Trophoblast cell (in vitro differentiated cells and primary cell): ENCODE results near the gene HGFAC.

Source experiments
- DNase-seq, 2 donors: peaks; one replicate each; pipeline ENCODE4 v3.0.0-alpha.2; 2016
- H2AFZ ChIP-seq: 2 replicates; pipeline ENCODE4 v1.6.1; 2013; ENCODE audit warnings: low read length, moderate library complexity, mild to moderate bottlenecking; ENCODE audit not compliant: insufficient read depth, poor library complexity
- H2AK5ac ChIP-seq: 2 replicates; pipeline ENCODE4 v1.6.1; 2013; ENCODE audit warnings: mild to moderate bottlenecking, low read length
- H2BK120ac ChIP-seq: 2 replicates; pipeline ENCODE4 v1.6.1; 2013; ENCODE audit warnings: low read length, mild to moderate bottlenecking, moderate library complexity; ENCODE audit not compliant: insufficient read depth, poor library complexity
- H2BK12ac ChIP-seq: 2 replicates; pipeline ENCODE4 v1.6.1; 2013; ENCODE audit warnings: mild to moderate bottlenecking, low read length, moderate library complexity
- H2BK5ac ChIP-seq: 2 replicates; pipeline ENCODE4 v1.6.1; 2013; ENCODE audit warnings: low read length, low read depth, moderate library complexity, mild to moderate bottlenecking; ENCODE audit not compliant: poor library complexity
- H3K14ac ChIP-seq: 2 replicates; pipeline ENCODE4 v1.6.1; 2013; ENCODE audit warnings: mild to moderate bottlenecking, low read length
- H3K18ac ChIP-seq: 2 replicates; pipeline ENCODE4 v1.6.1; 2013; ENCODE audit warnings: mild to moderate bottlenecking, low read length
- H3K23ac ChIP-seq: 2 replicates; pipeline ENCODE4 v1.6.1; 2013; ENCODE audit warnings: low read length
- H3K27ac ChIP-seq: 2 replicates; pipeline ENCODE4 v1.5.1; 2013; ENCODE audit warnings: low read depth, mild to moderate bottlenecking, inconsistent platforms, low read length, moderate library complexity
- H3K27me3 ChIP-seq: 2 replicates; pipeline ENCODE4 v1.6.1; 2013; ENCODE audit warnings: inconsistent platforms, mild to moderate bottlenecking, low read length, moderate library complexity; ENCODE audit not compliant: insufficient read depth
- H3K36me3 ChIP-seq, 2 experiments: 1 replicate in 1 of 2; 2 replicates in 1 of 2; pipeline ENCODE4 v1.6.1; 2013; ENCODE audit warnings: low read length in 2 of 2, mild to moderate bottlenecking in 2 of 2, moderate library complexity in 1 of 2; ENCODE audit not compliant: insufficient read depth in 2 of 2, control insufficient read depth in 1 of 2
- H3K4ac ChIP-seq: 2 replicates; pipeline ENCODE4 v1.6.1; 2013; ENCODE audit warnings: low read depth, mild to moderate bottlenecking, low read length, moderate library complexity
- H3K4me1 ChIP-seq, 2 experiments: 1 replicate in 1 of 2; 2 replicates in 1 of 2; pipeline ENCODE4 v1.6.1; 2013; ENCODE audit warnings: low read length in 2 of 2, mild to moderate bottlenecking in 2 of 2, moderate library complexity in 1 of 2; ENCODE audit not compliant: insufficient read depth in 2 of 2, control insufficient read depth in 1 of 2
- H3K4me2 ChIP-seq: 2 replicates; pipeline ENCODE4 v1.6.1; 2013; ENCODE audit warnings: inconsistent platforms, mild to moderate bottlenecking, low read length, moderate library complexity
- H3K4me3 ChIP-seq: 2 replicates; pipeline ENCODE4 v1.5.1; 2013; ENCODE audit warnings: mild to moderate bottlenecking, low read depth, low read length, inconsistent platforms
- H3K79me1 ChIP-seq: one replicate; pipeline ENCODE4 v1.6.1; 2013; ENCODE audit warnings: low read length
- H3K79me2 ChIP-seq: 2 replicates; pipeline ENCODE4 v1.6.1; 2013; ENCODE audit warnings: low read length, mild to moderate bottlenecking; ENCODE audit not compliant: control insufficient read depth, insufficient read depth, poor library complexity
- H3K9ac ChIP-seq: 2 replicates; pipeline ENCODE4 v1.6.1; 2013; ENCODE audit warnings: mild to moderate bottlenecking, low read length
- H3K9me3 ChIP-seq: 2 replicates; pipeline ENCODE4 v1.6.1; 2013; ENCODE audit warnings: low read depth, mild to moderate bottlenecking, control low read depth, inconsistent platforms, low read length; ENCODE audit not compliant: insufficient read depth
- H4K12ac ChIP-seq: 2 replicates; pipeline ENCODE4 v1.6.1; 2013; ENCODE audit warnings: low read depth, mild to moderate bottlenecking, low read length, moderate library complexity
- H4K8ac ChIP-seq: 2 replicates; pipeline ENCODE4 v1.6.1; 2013; ENCODE audit warnings: low read depth, mild to moderate bottlenecking, low read length, moderate library complexity
- H4K91ac ChIP-seq: one replicate; pipeline ENCODE4 v1.6.1; 2013; ENCODE audit warnings: low read depth, mild to moderate bottlenecking, low read length, moderate library complexity
- WGBS: extraction: QIAGEN DNeasy Blood & Tissue Kit; methylation state at CpG from one replicate; pipeline ENCODE4 v1.1.7; 2013; ENCODE audit warnings: missing lambda C conversion rate; ENCODE audit not compliant: insufficient read length, insufficient coverage; ENCODE audit errors: extremely low coverage; 5-methylcytosine and 5-hydroxymethylcytosine counted together

HGFAC gene

DNA sequence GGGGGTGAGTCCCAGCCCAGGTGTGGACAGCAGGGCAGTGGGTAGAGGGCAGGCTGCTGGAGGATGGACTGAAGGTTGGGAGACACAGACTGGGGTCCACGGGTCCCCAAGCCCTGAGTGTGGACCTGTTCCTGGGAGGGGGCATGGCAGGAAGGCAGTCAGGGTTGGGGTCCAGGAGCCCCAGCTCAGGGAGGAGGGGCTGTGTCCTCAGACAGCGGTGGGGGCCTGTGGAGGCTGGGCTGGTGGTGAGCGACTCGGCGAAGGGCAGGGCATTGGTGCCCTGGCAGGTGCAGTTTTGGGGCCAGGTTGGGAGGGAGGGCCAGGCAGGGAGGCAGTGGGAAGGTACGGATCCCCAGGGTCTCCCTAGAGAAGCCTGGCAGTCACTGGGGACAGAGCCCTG, 55.3 kb downstream of the HGFAC start:
- H3K4me3 ChIP-seq: no peak overlapping the region
- no peak overlapping the region for H2AK5ac ChIP-seq
- no peak overlapping the region for H2BK12ac ChIP-seq
- no peak overlapping the region for H4K91ac ChIP-seq
- no peak overlapping the region for H3K23ac ChIP-seq
- no peak overlapping the region for H3K27ac ChIP-seq
- H4K12ac ChIP-seq: no peak overlapping the region
- H3K9ac ChIP-seq: no peak overlapping the region
- no peaks in the 10 kb centered on the region for H3K79me1 ChIP-seq
- no peak overlapping the region for H2AFZ ChIP-seq
- no peaks in the 10 kb centered on the region for H3K79me2 ChIP-seq
- H3K18ac ChIP-seq: no peak overlapping the region
- no peak overlapping the region for H2BK120ac ChIP-seq
- no peak overlapping the region for H2BK5ac ChIP-seq
- H3K36me3 ChIP-seq: peaks cover 5 to 13% of the 10 kb centered on the region in 2 experiments
- H3K14ac ChIP-seq: no peak overlapping the region
- no peak for DNase-seq
- no peak overlapping the region for H4K8ac ChIP-seq
- H3K9me3 ChIP-seq: no peaks in the 10 kb centered on the region
- no CpG with 5 or more reads among the region's 6 CpGs for WGBS
- H3K4ac ChIP-seq: no peak overlapping the region
- no peaks in the 10 kb centered on the region for H3K4me1 ChIP-seq
- H3K27me3 ChIP-seq: no peaks in the 10 kb centered on the region
- no peak overlapping the region for H3K4me2 ChIP-seq

DNA sequence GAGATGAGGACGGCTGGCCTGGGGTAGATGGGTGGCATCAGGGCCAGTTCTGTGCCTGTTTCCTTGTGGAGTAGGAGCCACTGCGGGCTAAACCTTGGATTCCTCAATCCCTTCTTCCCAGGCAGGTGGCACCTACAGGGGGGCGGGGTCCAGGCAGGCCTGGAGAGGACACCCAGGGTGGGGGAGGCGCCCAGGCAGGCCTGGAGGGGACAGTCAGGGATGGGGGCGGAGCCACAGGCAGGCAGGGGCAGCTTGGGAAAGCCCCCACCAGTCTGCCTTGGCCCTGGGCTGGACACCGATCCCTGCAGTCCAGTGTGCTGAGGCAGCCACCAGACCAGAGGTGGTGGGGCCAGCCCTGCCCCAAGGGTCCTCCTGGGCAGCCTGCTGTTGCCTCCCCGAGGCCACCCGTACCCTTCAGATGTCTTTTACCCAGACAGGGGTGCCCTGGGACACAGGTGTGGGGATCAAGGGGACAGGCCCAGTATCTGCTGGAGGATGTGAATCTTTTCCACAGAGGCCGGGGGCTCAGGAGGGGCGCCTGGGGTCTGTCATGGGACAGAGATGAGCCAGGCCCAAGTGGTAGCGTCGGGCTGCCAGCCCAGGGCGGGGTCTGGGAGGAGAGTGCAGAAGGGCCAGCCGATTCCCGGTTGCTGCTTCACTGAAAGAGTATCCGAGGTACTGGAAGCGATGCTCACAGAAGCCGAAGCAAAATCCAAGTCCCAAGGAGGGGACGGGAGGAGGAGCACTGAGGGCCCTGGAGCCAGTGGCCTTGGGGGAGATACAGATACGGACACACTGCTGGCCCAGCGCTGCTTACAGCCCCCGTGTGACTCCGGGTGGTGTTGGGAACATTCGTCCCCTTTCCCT, 56.0 kb downstream of the HGFAC start:
- Histone ChIP-seq H2BK120ac (no peak overlapping the region), H3K27ac (no peak overlapping the region), H2AK5ac (no peak overlapping the region), H3K79me1 (no peaks in the 10 kb centered on the region), H4K91ac (no peak overlapping the region), H3K18ac (no peak overlapping the region), H3K9ac (no peak overlapping the region), H3K4me3 (no peak overlapping the region), H3K14ac (no peak overlapping the region), H3K4me2 (no peak overlapping the region), H3K79me2 (no peaks in the 10 kb centered on the region), H2BK12ac (no peak overlapping the region), H3K4me1 (no peaks in the 10 kb centered on the region), H3K4ac (no peak overlapping the region), H2AFZ (no peak overlapping the region), H3K23ac (no peak overlapping the region), H3K36me3 (peaks cover 9 to 19% of the 10 kb centered on the region in 2 experiments), H3K27me3 (no peaks in the 10 kb centered on the region), H4K8ac (no peak overlapping the region), H2BK5ac (no peak overlapping the region), H3K9me3 (no peaks in the 10 kb centered on the region), H4K12ac (no peak overlapping the region)
- peak in 1 of 2 donors; percentile 18 for DNase-seq
- WGBS: no CpG with 5 or more reads among the region's 24 CpGs

DNA sequence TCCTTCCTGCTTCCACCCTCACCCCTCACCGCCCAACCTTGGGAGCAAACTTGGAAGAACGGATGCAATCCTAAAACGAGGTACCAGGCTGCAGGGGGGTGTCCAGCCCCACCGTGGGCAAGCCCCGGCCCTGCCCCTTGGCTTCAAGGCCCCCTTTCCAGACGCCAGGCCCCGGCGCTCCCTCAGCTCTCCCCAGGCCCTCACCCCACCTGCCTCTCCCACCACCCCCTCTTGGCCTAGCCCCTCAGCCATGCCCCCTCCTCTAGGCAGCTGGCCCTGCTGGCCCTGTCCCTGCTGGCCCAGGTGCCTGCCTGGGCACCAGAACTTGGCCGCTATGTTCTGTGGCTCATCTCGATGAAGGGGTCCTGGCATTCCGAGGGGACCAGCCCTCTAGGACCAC, 56.6 kb downstream of the HGFAC start:
- Histone ChIP-seq H3K4me2 (no peak overlapping the region), H3K23ac (no peak overlapping the region), H3K27ac (no peak overlapping the region), H4K8ac (no peak overlapping the region), H4K91ac (no peak overlapping the region), H3K4ac (no peak overlapping the region), H3K27me3 (no peaks in the 10 kb centered on the region), H2BK5ac (no peak overlapping the region), H3K9ac (no peak overlapping the region), H3K14ac (no peak overlapping the region), H2BK120ac (no peak overlapping the region), H2AK5ac (no peak overlapping the region), H2AFZ (no peak overlapping the region), H3K79me1 (no peaks in the 10 kb centered on the region), H3K4me3 (no peak overlapping the region), H3K79me2 (no peaks in the 10 kb centered on the region), H2BK12ac (no peak overlapping the region), H3K18ac (no peak overlapping the region), H3K36me3 (peaks cover 9 to 25% of the 10 kb centered on the region in 2 experiments), H4K12ac (no peak overlapping the region), H3K4me1 (no peaks in the 10 kb centered on the region), H3K9me3 (no peaks in the 10 kb centered on the region)
- no peak for DNase-seq
- WGBS: no CpG with 5 or more reads among the region's 11 CpGs
